Measurements from ENCODE around the gene JAG2.

The JAG2 gene

GRCh38 chr14:105107781-105108515 lies 60.6 kb downstream of the JAG2 start:
- CTCF ChIA-PET, result interaction anchor here (0.6 kb wide), 2 partner anchors 16 to 136 kb away, joined by 3 read pairs; no protein-coding TSS in a partner anchor
- POLR2A ChIA-PET (ENCODE audit: low non-redundant PET), result no interaction called here
- TF ChIP-seq CTCF (conservative IDR thresholded peaks at IDR 0.05; ENCODE audit: low read depth), result no peak
- H3K27ac ChIP-seq, result no peak overlapping the region
- no peak for DNase-seq (ENCODE audit: low spot score)

GRCh38 chr14:105107351-105107750 lies 61.2 kb downstream of the JAG2 start:
- no peak overlapping the region for H3K27ac ChIP-seq
- ChIA-PET POLR2A (ENCODE audit: low non-redundant PET) (no interaction called here), CTCF (interaction anchor here (0.6 kb wide), 1 partner anchor 17 kb away, joined by 3 read pairs; no protein-coding TSS in a partner anchor)
- no peak for DNase-seq (ENCODE audit: low spot score)
- no peak for TF ChIP-seq CTCF (conservative IDR thresholded peaks at IDR 0.05; ENCODE audit: low read depth)

GRCh38 chr14:105105158-105105557 lies 63.4 kb downstream of the JAG2 start:
- H3K27ac ChIP-seq, result no peak overlapping the region
- ChIA-PET CTCF (no interaction called here), POLR2A (ENCODE audit: low non-redundant PET) (no interaction called here)
- TF ChIP-seq CTCF (conservative IDR thresholded peaks at IDR 0.05; ENCODE audit: low read depth), result no peak
- no peak for DNase-seq (ENCODE audit: low spot score)

GRCh38 chr14:105102893-105103292 lies 65.7 kb downstream of the JAG2 start:
- no peak overlapping the region for H3K27ac ChIP-seq
- DNase-seq (ENCODE audit: low spot score), result no peak
- no peak for TF ChIP-seq CTCF (conservative IDR thresholded peaks at IDR 0.05; ENCODE audit: low read depth)
- ChIA-PET POLR2A (ENCODE audit: low non-redundant PET) (no interaction called here), CTCF (no interaction called here)

GRCh38 chr14:105102361-105102870 lies 66.2 kb downstream of the JAG2 start:
- TF ChIP-seq CTCF (conservative IDR thresholded peaks at IDR 0.05; ENCODE audit: low read depth), result no peak
- ChIA-PET CTCF (no interaction called here), POLR2A (ENCODE audit: low non-redundant PET) (no interaction called here)
- no peak for DNase-seq (ENCODE audit: low spot score)
- H3K27ac ChIP-seq, result no peak overlapping the region

- CTCF ChIA-PET, result no interaction called here
- POLR2A ChIA-PET (ENCODE audit: low non-redundant PET), result no interaction called here
- H3K27ac ChIP-seq, result no peak overlapping the region
- no peak for DNase-seq (ENCODE audit: low spot score)
- TF ChIP-seq CTCF (conservative IDR thresholded peaks at IDR 0.05; ENCODE audit: low read depth), result no peak
Measured at GRCh38 chr14:105100910-105101309, 67.7 kb downstream of the JAG2 start.

Data from RWPE1 (cell line).